HL-60 (cell line): Measurements from ENCODE around the gene PKDCC.

ENCODE experiments used
- POLR2AphosphoS5 ChIP-seq: IDR thresholded peaks from 2 replicates; pipeline ENCODE4 v1.6.1; 2012; ENCODE audit warnings: low read depth
- TF ChIP-seq, protein P1 (sequence below): IDR thresholded peaks from one replicate; pipeline ENCODE4 v1.5.1; 2011; ENCODE audit warnings: low read length, control low read depth, inconsistent platforms; ENCODE audit not compliant: insufficient read depth

DNA sequence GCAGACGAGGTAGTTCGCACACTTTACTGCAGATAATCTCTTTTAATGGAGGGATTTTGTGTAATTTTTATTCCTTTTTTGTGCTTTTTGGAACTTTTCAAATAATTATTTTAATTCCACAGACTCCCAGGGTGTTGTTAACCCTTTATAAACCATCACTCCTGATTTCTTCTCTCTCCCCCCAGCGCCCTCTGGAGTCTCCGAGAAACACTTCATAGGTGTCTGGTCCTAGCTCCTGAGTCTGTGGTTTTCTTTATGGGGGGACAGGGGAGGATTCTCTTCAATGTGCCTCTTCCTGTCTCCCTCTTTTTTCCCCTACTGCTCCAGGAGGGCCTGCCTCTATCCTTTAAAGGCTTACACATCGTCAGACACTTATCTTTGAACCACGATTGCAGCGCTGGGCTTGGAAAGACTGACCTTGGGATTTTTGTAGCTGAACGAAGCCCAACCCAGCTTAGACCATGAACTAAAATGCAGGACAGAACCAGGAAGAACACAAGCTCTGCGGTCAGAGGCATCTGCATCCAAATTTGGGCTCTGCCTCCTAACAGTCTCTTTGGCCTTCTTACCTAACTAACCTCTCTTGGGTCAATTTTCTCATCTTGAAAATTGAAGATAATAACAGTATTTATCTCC is 7.1 kb upstream of the PKDCC start:
- TF ChIP-seq, protein P1, sequence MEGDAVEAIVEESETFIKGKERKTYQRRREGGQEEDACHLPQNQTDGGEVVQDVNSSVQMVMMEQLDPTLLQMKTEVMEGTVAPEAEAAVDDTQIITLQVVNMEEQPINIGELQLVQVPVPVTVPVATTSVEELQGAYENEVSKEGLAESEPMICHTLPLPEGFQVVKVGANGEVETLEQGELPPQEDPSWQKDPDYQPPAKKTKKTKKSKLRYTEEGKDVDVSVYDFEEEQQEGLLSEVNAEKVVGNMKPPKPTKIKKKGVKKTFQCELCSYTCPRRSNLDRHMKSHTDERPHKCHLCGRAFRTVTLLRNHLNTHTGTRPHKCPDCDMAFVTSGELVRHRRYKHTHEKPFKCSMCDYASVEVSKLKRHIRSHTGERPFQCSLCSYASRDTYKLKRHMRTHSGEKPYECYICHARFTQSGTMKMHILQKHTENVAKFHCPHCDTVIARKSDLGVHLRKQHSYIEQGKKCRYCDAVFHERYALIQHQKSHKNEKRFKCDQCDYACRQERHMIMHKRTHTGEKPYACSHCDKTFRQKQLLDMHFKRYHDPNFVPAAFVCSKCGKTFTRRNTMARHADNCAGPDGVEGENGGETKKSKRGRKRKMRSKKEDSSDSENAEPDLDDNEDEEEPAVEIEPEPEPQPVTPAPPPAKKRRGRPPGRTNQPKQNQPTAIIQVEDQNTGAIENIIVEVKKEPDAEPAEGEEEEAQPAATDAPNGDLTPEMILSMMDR = no peak
- TF ChIP-seq POLR2AphosphoS5 = no peak
